Neural progenitor cell (in vitro differentiated cells): Measurements from ENCODE around the gene BCAS3. TPM values are rescaled to one million over a fixed set of nuclear protein-coding genes. Genes with fewer than 3 reads are reported as not detected.
A peak's percentile ranks its signal among the peaks of the same experiment; 100 is the strongest.

Experiments
- DNase-seq: peaks from one replicate; pipeline ENCODE4 v3.0.0-alpha.2; 2016; ENCODE audit warnings: low spot score
- H2AFZ ChIP-seq: fragments of 200-600 bp; sonication (generic); replicated peaks from 2 replicates; pipeline ENCODE4 v1.6.1; 2016; ENCODE audit warnings: antibody characterized with exemption
- H3F3A ChIP-seq: fragments of 200-600 bp; sonication (generic); 2 replicates; pipeline ENCODE4 v1.6.1; 2016; ENCODE audit warnings: antibody characterized with exemption, low read depth
- H3K27ac ChIP-seq: fragments of 200-600 bp; sonication (generic); 2 replicates; pipeline ENCODE4 v1.5.1; 2016; ENCODE audit warnings: mild to moderate bottlenecking
- H3K27me3 ChIP-seq: fragments of 200-600 bp; sonication (generic); 2 replicates; pipeline ENCODE4 v1.6.1; 2016; ENCODE audit warnings: mild to moderate bottlenecking, moderate library complexity
- H3K36me3 ChIP-seq: fragments of 200-600 bp; sonication (generic); 2 replicates; pipeline ENCODE4 v1.5.1; 2016
- H3K4me1 ChIP-seq: fragments of 200-600 bp; sonication (generic); 2 replicates; pipeline ENCODE4 v1.6.1; 2016; ENCODE audit warnings: mixed run types
- H3K4me2 ChIP-seq: fragments of 200-600 bp; sonication (generic); 2 replicates; pipeline ENCODE4 v1.6.1; 2016
- H3K4me3 ChIP-seq: fragments of 200-600 bp; sonication (generic); 2 replicates; pipeline ENCODE4 v1.5.1; 2016
- H3K79me2 ChIP-seq: fragments of 200-600 bp; sonication (generic); 2 replicates; pipeline ENCODE4 v1.6.1; 2016; ENCODE audit warnings: low read depth
- H3K9ac ChIP-seq: fragments of 200-600 bp; sonication (generic); 2 replicates; pipeline ENCODE4 v1.6.1; 2016
- H3K9me3 ChIP-seq: fragments of 200-600 bp; sonication (generic); 2 replicates; pipeline ENCODE4 v1.5.1; 2016; ENCODE audit warnings: low read depth
- H4K20me1 ChIP-seq: fragments of 200-600 bp; sonication (generic); 2 replicates; pipeline ENCODE4 v1.6.1; 2016; ENCODE audit warnings: low read depth
- H3K27ac Mint-ChIP-seq: 3 replicates; pipeline ENCODE4 v1.8.0; 2021; ENCODE audit warnings: mixed read lengths
- H3K27me3 Mint-ChIP-seq: 2 replicates; pipeline ENCODE4 v1.8.0; 2022; ENCODE audit warnings: low read depth, mild to moderate bottlenecking, inconsistent platforms, moderate library complexity, mixed read lengths; ENCODE audit not compliant: insufficient read depth
- H3K36me3 Mint-ChIP-seq: 3 replicates; pipeline ENCODE4 v1.8.0; 2021; ENCODE audit warnings: mixed read lengths
- H3K4me1 Mint-ChIP-seq: 3 replicates; pipeline ENCODE4 v1.8.0; 2021; ENCODE audit warnings: mixed read lengths
- H3K4me3 Mint-ChIP-seq: 3 replicates; pipeline ENCODE4 v1.8.0; 2021; ENCODE audit warnings: mild to moderate bottlenecking, moderate library complexity, mixed read lengths
- H3K9me3 Mint-ChIP-seq: 3 replicates; pipeline ENCODE4 v1.8.0; 2020; ENCODE audit warnings: mixed read lengths
- EZH2 ChIP-seq: fragments of 200-600 bp; sonication (generic); IDR thresholded peaks from 2 replicates; pipeline ENCODE4 v1.6.1; 2017; ENCODE audit warnings: antibody characterized with exemption, mild to moderate bottlenecking, moderate library complexity
- EZH2phosphoT487 ChIP-seq: fragments of 200-600 bp; sonication (generic); IDR thresholded peaks from 2 replicates; pipeline ENCODE4 v1.6.1; 2017; ENCODE audit warnings: antibody characterized with exemption
- total RNA-seq: library from RNA; depleted of rRNA; stranded (reverse); fragments of >200 nt; gene quantifications from 2 replicates; pipeline ENCODE4 v1.2.3, GENCODE V29; 2015; ENCODE audit warnings: low replicate concordance
- TF ChIP-seq, protein P1 (sequence below): fragments of 200-600 bp; sonication (generic); IDR thresholded peaks from 2 replicates; pipeline ENCODE4 v1.5.1; 2017; ENCODE audit warnings: antibody characterized with exemption, mild to moderate bottlenecking

BCAS3 gene
- total RNA-seq = 31.0 and 60.9 TPM in 2 replicates

DNA sequence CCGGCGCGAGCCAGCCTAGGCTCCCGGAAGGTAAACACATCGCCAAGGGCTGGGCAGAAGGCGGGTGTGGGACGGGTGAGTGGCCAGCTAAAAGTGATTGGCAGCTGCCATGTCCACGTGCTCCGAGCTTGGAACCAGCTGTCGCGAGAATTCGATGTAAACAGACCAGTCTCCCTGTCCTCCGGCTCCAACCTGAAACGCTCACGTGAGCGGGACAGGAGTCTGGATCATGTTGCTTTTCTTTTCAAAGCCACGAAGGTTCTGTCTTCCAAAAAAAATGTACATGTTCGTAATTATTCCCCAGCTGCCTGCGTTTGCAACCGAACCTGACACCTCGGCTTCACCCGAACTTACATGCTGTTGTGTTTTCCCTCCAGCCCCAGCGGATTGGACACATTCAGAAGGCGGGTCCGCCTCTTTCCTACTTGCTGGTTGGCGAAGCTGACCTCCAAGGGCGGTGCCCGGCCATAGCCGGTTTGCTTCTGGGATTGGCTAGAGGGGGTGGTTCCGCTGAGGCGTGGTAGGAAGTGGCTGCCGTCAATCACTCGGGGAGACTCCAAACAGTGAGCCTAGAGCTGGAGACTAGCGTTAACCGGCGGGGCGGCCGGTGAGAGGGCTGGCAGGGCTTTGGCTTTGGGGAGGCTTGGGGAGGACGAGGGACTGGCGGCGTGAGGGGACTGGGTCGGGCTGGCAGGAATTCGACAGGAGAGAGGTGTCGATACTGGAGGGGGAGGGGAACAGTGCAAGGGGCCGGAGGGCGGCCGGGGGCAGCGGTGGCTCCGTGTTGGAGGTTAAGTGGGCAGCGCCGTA is at the start of gene BCAS3:
TSS of gene BCAS3 (plus strand) at position 544 of the 810 bp plus-strand sequence.
- Histone ChIP-seq H3K36me3 (no peaks in the 10 kb centered on the region), H3K4me3 (peak within 1 kb of the TSS; percentile 55), H2AFZ (peak within 1 kb of the TSS; percentile 91), H3K9me3 (no peaks in the 10 kb centered on the region), H3K4me2 (peak within 1 kb of the TSS; percentile 85), H3K27me3 (no peaks in the 10 kb centered on the region), H3F3A (peaks cover 9% of the 10 kb centered on the region), H3K9ac (peak within 1 kb of the TSS; percentile 67), H3K27ac (peak within 1 kb of the TSS; percentile 11), H4K20me1 (no peaks in the 10 kb centered on the region), H3K4me1 (peaks cover 5% of the 10 kb centered on the region), H3K79me2 (no peaks in the 10 kb centered on the region)
- no peaks in the 10 kb centered on the region for H3K36me3 Mint-ChIP-seq
- H3K27ac Mint-ChIP-seq = peak within 1 kb of the TSS; percentile 85
- H3K4me3 Mint-ChIP-seq = peak within 1 kb of the TSS; percentile 98
- DNase-seq = peak; percentile 99
- TF ChIP-seq, protein P1, sequence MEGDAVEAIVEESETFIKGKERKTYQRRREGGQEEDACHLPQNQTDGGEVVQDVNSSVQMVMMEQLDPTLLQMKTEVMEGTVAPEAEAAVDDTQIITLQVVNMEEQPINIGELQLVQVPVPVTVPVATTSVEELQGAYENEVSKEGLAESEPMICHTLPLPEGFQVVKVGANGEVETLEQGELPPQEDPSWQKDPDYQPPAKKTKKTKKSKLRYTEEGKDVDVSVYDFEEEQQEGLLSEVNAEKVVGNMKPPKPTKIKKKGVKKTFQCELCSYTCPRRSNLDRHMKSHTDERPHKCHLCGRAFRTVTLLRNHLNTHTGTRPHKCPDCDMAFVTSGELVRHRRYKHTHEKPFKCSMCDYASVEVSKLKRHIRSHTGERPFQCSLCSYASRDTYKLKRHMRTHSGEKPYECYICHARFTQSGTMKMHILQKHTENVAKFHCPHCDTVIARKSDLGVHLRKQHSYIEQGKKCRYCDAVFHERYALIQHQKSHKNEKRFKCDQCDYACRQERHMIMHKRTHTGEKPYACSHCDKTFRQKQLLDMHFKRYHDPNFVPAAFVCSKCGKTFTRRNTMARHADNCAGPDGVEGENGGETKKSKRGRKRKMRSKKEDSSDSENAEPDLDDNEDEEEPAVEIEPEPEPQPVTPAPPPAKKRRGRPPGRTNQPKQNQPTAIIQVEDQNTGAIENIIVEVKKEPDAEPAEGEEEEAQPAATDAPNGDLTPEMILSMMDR = no peak
- TF ChIP-seq EZH2phosphoT487 (no peak), EZH2 (no peak)
- H3K27me3 Mint-ChIP-seq = peaks cover 4% of the 10 kb centered on the region
- peaks cover 12% of the 10 kb centered on the region for H3K4me1 Mint-ChIP-seq
- H3K9me3 Mint-ChIP-seq = no peaks in the 10 kb centered on the region

DNA sequence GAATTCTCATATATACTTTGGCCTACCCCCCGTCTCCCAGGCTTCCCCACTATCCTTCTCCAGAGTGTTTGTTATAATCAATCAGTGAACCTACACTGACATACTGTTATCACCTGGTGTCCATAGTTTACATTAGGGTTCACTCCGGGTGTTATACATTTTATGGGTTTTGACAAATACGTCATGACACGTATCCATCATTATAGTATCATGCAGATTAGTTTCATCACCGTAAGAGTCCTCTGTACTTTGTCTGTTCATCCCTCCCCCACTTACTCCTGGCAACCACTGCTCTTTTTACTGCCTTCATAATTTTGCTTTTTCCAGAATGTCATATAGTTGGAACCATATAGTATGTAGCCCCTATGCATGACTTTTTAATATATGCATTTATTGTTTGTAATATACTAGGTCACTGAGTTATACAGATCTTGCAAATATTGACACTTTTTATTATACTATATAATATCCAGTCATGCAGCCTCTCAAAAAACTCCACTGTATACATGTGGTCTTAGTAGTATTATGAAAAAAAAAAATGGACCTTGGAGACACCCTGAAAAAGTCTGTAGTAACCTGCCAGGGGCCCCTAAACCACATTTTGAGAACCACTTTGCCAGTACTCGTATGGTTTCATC is 49.3 kb upstream of the BCAS3 start:
- Mint-ChIP-seq H3K4me3 (no peak overlapping the region), H3K4me1 (no peaks in the 10 kb centered on the region), H3K9me3 (no peaks in the 10 kb centered on the region), H3K27ac (no peak overlapping the region), H3K27me3 (no peaks in the 10 kb centered on the region), H3K36me3 (peaks cover 6% of the 10 kb centered on the region)
- Histone ChIP-seq H3F3A (peaks cover 1% of the 10 kb centered on the region), H4K20me1 (no peaks in the 10 kb centered on the region), H2AFZ (no peak overlapping the region), H3K36me3 (peaks cover 7% of the 10 kb centered on the region), H3K79me2 (peaks cover 80% of the 10 kb centered on the region), H3K9me3 (no peaks in the 10 kb centered on the region), H3K4me3 (no peak overlapping the region), H3K9ac (no peak overlapping the region), H3K27ac (no peak overlapping the region), H3K27me3 (no peaks in the 10 kb centered on the region), H3K4me2 (no peak overlapping the region), H3K4me1 (no peaks in the 10 kb centered on the region)
- TF ChIP-seq EZH2phosphoT487 = no peak
- no peak for TF ChIP-seq EZH2
- TF ChIP-seq, protein P1 = no peak
- no peak for DNase-seq

- Histone ChIP-seq H3K4me2 (no peak overlapping the region), H3K9me3 (no peaks in the 10 kb centered on the region), H3K4me3 (no peak overlapping the region), H3K79me2 (peaks cover 73% of the 10 kb centered on the region), H3K27ac (no peak overlapping the region), H3K4me1 (no peaks in the 10 kb centered on the region), H3F3A (no peaks in the 10 kb centered on the region), H2AFZ (no peak overlapping the region), H4K20me1 (no peaks in the 10 kb centered on the region), H3K27me3 (no peaks in the 10 kb centered on the region), H3K9ac (no peak overlapping the region), H3K36me3 (peaks cover 11% of the 10 kb centered on the region)
- no peaks in the 10 kb centered on the region for H3K9me3 Mint-ChIP-seq
- H3K4me3 Mint-ChIP-seq = no peak overlapping the region
- H3K4me1 Mint-ChIP-seq = no peaks in the 10 kb centered on the region
- TF ChIP-seq, protein P1 = no peak
- TF ChIP-seq EZH2 = no peak
- TF ChIP-seq EZH2phosphoT487 = no peak
- no peak for DNase-seq
- peaks cover 6% of the 10 kb centered on the region for H3K36me3 Mint-ChIP-seq
- H3K27me3 Mint-ChIP-seq = no peaks in the 10 kb centered on the region
- no peak overlapping the region for H3K27ac Mint-ChIP-seq
These were observed 48.5 kb upstream of the BCAS3 start for GRCh38 chr17:60629120-60629519.
